HCT116 (cell line): Measurements from ENCODE around the gene HMGCLL1. TPM values are rescaled to one million over a fixed set of nuclear protein-coding genes. Genes with fewer than 3 reads are reported as not detected.
A peak's percentile ranks its signal among the peaks of the same experiment; 100 is the strongest.

ENCODE experiments used
- ATAC-seq: fragments of 200-7000 bp; cut with Tn5 transposase; 2 replicates; pipeline ENCODE4 v1.9.1; 2020; ENCODE audit warnings: mild to moderate bottlenecking, moderate library complexity
- BruUV-seq: library from RNA; stranded (reverse); fragments of 400-500 nt; replicated peaks from 2 replicates; lab custom pipeline; 2021; lab: Mats Ljungman, UMichigan
- CTCF ChIA-PET: fragments of 300-600 bp; sonication (Branson Sonifier 250); formaldehyde crosslinking; loops from one replicate; lab custom pipeline; 2021; ENCODE audit warnings: antibody characterized with exemption; lab: Charles Lee
- POLR2A ChIA-PET: fragments of 300-600, 350-600 bp; sonication (Branson Sonifier 250); formaldehyde crosslinking; loops from one replicate; lab custom pipeline; 2021; ENCODE audit warnings: antibody characterized with exemption; lab: Charles Lee
- RAD21 ChIA-PET, 2 experiments: fragments of 300-600 bp; sonication (Branson Sonifier 250); formaldehyde crosslinking; loops; one replicate each; lab custom pipeline; 2023; ENCODE audit warnings: low total read pairs in 2 of 2; ENCODE audit not compliant: uncharacterized antibody in 2 of 2, unreplicated experiment in 2 of 2, low non-redundant PET in 1 of 2; lab: Charles Lee
- DNase-seq: peaks from one replicate; pipeline ENCODE4 v3.0.0-alpha.2; 2010; ENCODE audit warnings: low read depth, low spot score
- H2AFZ ChIP-seq: fragments of 200-600 bp; shearing (Covaris generic), sonication (generic); 2 replicates; pipeline ENCODE4 v1.6.1; 2017; ENCODE audit warnings: low read depth, mixed run types, mixed read lengths, antibody characterized with exemption, low read length; ENCODE audit not compliant: poor library complexity, severe bottlenecking
- H3K27ac ChIP-seq: 2 replicates; pipeline ENCODE4 v1.5.1; 2012; ENCODE audit warnings: low read depth, low read length
- H3K27me3 ChIP-seq: fragments of 200-600 bp; sonication (generic); 2 replicates; pipeline ENCODE4 v1.6.1; 2016; ENCODE audit warnings: mixed run types, low read length, mixed read lengths; ENCODE audit not compliant: insufficient read depth
- H3K36me3 ChIP-seq, 2 experiments: fragments of 200-500 bp in 1 of 2; fragments of 200-600 bp in 1 of 2; sonication (Bioruptor generic) in 1 of 2; sonication (generic) in 1 of 2; 2 replicates each; pipeline versions ENCODE4 v1.5.1 to v1.6.1; 2014 to 2016; ENCODE audit warnings: low read length in 2 of 2, inconsistent platforms in 1 of 2, mixed read lengths in 1 of 2, mixed run types in 1 of 2; ENCODE audit not compliant: insufficient read depth in 2 of 2, control insufficient read depth in 1 of 2
- H3K4me1 ChIP-seq, 2 experiments: fragments of 200-600 bp in 1 of 2; sonication (generic) in 1 of 2; 2 replicates each; pipeline versions ENCODE4 v1.5.1 to v1.6.1; 2012 to 2017; ENCODE audit warnings: low read length in 2 of 2, inconsistent platforms in 1 of 2, mild to moderate bottlenecking in 1 of 2, mixed read lengths in 1 of 2, mixed run types in 1 of 2, moderate library complexity in 1 of 2; ENCODE audit not compliant: insufficient read depth in 2 of 2, control insufficient read depth in 1 of 2
- H3K4me2 ChIP-seq: fragments of 200-600 bp; sonication (generic); 2 replicates; pipeline ENCODE4 v1.6.1; 2017; ENCODE audit warnings: mixed run types, low read length, mixed read lengths
- H3K4me3 ChIP-seq, 2 experiments: fragments of 200-600 bp in 1 of 2; sonication (generic) in 1 of 2; replicated peaks in 1 of 2; 2 replicates each; pipeline ENCODE4 v1.5.1; 2011 to 2016; ENCODE audit warnings: low read length in 2 of 2, control low read depth in 1 of 2, low read depth in 1 of 2, mild to moderate bottlenecking in 1 of 2, mixed read lengths in 1 of 2, mixed run types in 1 of 2
- H3K79me2 ChIP-seq: fragments of 200-600 bp; sonication (generic); 2 replicates; pipeline ENCODE4 v1.6.1; 2017; ENCODE audit warnings: mild to moderate bottlenecking, mixed run types, low read length, moderate library complexity, mixed read lengths; ENCODE audit not compliant: insufficient read depth
- H3K9ac ChIP-seq: fragments of 200-600 bp; sonication (generic); 2 replicates; pipeline ENCODE4 v1.6.1; 2016; ENCODE audit warnings: low read length, mixed read lengths
- H3K9me2 ChIP-seq: fragments of 200-600 bp; sonication (generic), shearing (Covaris generic); 2 replicates; pipeline ENCODE4 v1.6.1; 2017; ENCODE audit warnings: mixed run types, mild to moderate bottlenecking, moderate library complexity; ENCODE audit not compliant: insufficient read depth
- H3K9me3 ChIP-seq, 2 experiments: fragments of 200-500 bp in 1 of 2; fragments of 200-600 bp in 1 of 2; sonication (Bioruptor generic) in 1 of 2; sonication (generic) in 1 of 2; 2 replicates each; pipeline ENCODE4 v1.6.1; 2014 to 2017; ENCODE audit warnings: low read length in 2 of 2, mixed read lengths in 2 of 2, inconsistent platforms in 1 of 2, low read depth in 1 of 2, mild to moderate bottlenecking in 1 of 2, mixed run types in 1 of 2, moderate library complexity in 1 of 2; ENCODE audit not compliant: control insufficient read depth in 1 of 2, insufficient read depth in 1 of 2
- H4K20me1 ChIP-seq: fragments of 200-600 bp; sonication (generic), shearing (Covaris generic); 2 replicates; pipeline ENCODE4 v1.6.1; 2017; ENCODE audit warnings: mixed run types, mild to moderate bottlenecking, moderate library complexity; ENCODE audit not compliant: insufficient read depth
- CBX3 ChIP-seq: IDR thresholded peaks from 2 replicates; pipeline ENCODE4 v1.6.1; 2012; ENCODE audit warnings: low read depth
- CTCF ChIP-seq, 3 experiments: fragments of 200-600 bp in 1 of 3; sonication (generic) in 1 of 3; IDR thresholded peaks in 2 of 3; conservative IDR thresholded peaks in 1 of 3; 2 replicates each; pipeline ENCODE4 v1.5.1; 2012 to 2017; ENCODE audit warnings: low read depth in 2 of 3, low read length in 2 of 3, antibody characterized with exemption in 1 of 3, borderline replicate concordance in 1 of 3, control low read depth in 1 of 3, mild to moderate bottlenecking in 1 of 3, mixed read lengths in 1 of 3, mixed run types in 1 of 3, moderate library complexity in 1 of 3; ENCODE audit not compliant: insufficient read depth in 1 of 3
- EGR1 ChIP-seq: IDR thresholded peaks from 2 replicates; pipeline ENCODE4 v1.6.1; 2012; ENCODE audit warnings: low read depth
- ELF1 ChIP-seq: IDR thresholded peaks from 2 replicates; pipeline ENCODE4 v1.6.1; 2012; ENCODE audit warnings: low read depth, borderline replicate concordance
- EZH2 ChIP-seq: fragments of 200-600 bp; sonication (generic); IDR thresholded peaks from 2 replicates; pipeline ENCODE4 v1.6.1; 2017; ENCODE audit warnings: antibody characterized with exemption, mixed run types
- EZH2phosphoT487 ChIP-seq: fragments of 200-600 bp; IDR thresholded peaks from 2 replicates; pipeline ENCODE4 v1.6.1; 2018; ENCODE audit warnings: antibody characterized with exemption, borderline replicate concordance
- FOSL1 ChIP-seq: IDR thresholded peaks from 2 replicates; pipeline ENCODE4 v1.6.1; 2012; ENCODE audit warnings: low read depth
- JUND ChIP-seq: IDR thresholded peaks from 2 replicates; pipeline ENCODE4 v1.6.1; 2012
- POLR2A ChIP-seq: IDR thresholded peaks from 2 replicates; pipeline ENCODE4 v1.7.0; 2011; ENCODE audit warnings: borderline replicate concordance; ENCODE audit not compliant: insufficient read depth, insufficient read length; ENCODE audit errors: extremely low read depth
- POLR2AphosphoS5 ChIP-seq: IDR thresholded peaks from 2 replicates; pipeline ENCODE4 v1.6.1; 2011; ENCODE audit warnings: mild to moderate bottlenecking, low read depth, low read length, moderate library complexity
- RAD21 ChIP-seq: IDR thresholded peaks from 2 replicates; pipeline ENCODE4 v1.6.1; 2012; ENCODE audit warnings: low read depth, mild to moderate bottlenecking
- SIN3A ChIP-seq: IDR thresholded peaks from 2 replicates; pipeline ENCODE4 v1.6.1; 2012; ENCODE audit warnings: low read depth
- SP1 ChIP-seq: IDR thresholded peaks from 2 replicates; pipeline ENCODE4 v1.6.1; 2012; ENCODE audit warnings: low read depth
- SRF ChIP-seq: IDR thresholded peaks from 2 replicates; pipeline ENCODE4 v1.6.1; 2012; ENCODE audit warnings: low read depth
- YY1 ChIP-seq: IDR thresholded peaks from 2 replicates; pipeline ENCODE4 v1.6.1; 2011; ENCODE audit warnings: low read length, low read depth, moderate library complexity, mild to moderate bottlenecking; ENCODE audit not compliant: insufficient replicate concordance; ENCODE audit errors: extremely low read depth
- ZFX ChIP-seq: fragments of 450-650 bp; IDR thresholded peaks from 2 replicates; pipeline ENCODE4 v1.6.1; 2017
- ZNF274 ChIP-seq: fragments of 200-500 bp; sonication (Bioruptor generic); IDR thresholded peaks from 2 replicates; pipeline ENCODE4 v1.6.1; 2014; ENCODE audit warnings: mild to moderate bottlenecking, low read depth, low read length, inconsistent platforms
- intact Hi-C: fragments of 100-400 bp; cut with micrococcal nuclease; formaldehyde crosslinking; loops from 2 replicates; pipeline ENCODE4 v1.10.0; 2022
- total RNA-seq: library from RNA; stranded (reverse); gene quantifications from one replicate; pipeline ENCODE4 v1.2.1, GENCODE V29; 2021; ENCODE audit not compliant: unreplicated experiment
- TF ChIP-seq, protein P1 (sequence below): IDR thresholded peaks from 2 replicates; pipeline ENCODE4 v1.6.1; 2012; ENCODE audit warnings: low read depth
- TF ChIP-seq, protein P2 (sequence below): IDR thresholded peaks from 2 replicates; pipeline ENCODE4 v1.6.1; 2011; ENCODE audit warnings: mild to moderate bottlenecking, low read length, moderate library complexity; ENCODE audit not compliant: insufficient replicate concordance; ENCODE audit errors: extremely low read depth
- TF ChIP-seq, protein P3 (sequence below): IDR thresholded peaks from 2 replicates; pipeline ENCODE4 v1.6.1; 2012

The HMGCLL1 gene
- total RNA-seq, 1 experiment from 2014 or later, result not detected

DNA sequence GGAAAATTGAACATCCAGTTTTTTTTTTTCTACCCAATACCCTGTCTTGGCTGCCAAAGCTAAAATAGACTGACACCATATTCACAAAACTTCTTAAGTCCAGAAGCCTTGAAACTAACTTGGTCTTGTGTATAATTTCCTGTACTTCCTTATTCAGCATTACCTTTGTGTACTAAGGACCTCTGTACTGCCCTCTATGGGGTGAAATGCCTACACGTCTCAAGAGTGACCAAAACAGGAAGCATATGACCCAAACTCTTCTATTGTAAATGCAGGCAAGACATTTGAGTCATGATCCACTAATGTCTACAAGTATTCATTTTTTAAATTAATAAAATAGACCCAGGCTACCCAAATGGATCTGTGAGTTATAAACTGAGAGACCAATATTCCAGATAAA is 50.4 kb downstream of the HMGCLL1 start:
- no peak overlapping the region for H3K4me3 ChIP-seq
- intact Hi-C loops, result no loop called here
- no peak overlapping the region for H3K9ac ChIP-seq
- BruUV-seq, result no TSS peak
- H3K36me3 ChIP-seq, result no peaks in the 10 kb centered on the region
- DNase-seq, result peak; percentile 51
- H4K20me1 ChIP-seq, result no peaks in the 10 kb centered on the region
- no peaks in the 10 kb centered on the region for H3K79me2 ChIP-seq
- RAD21 ChIA-PET, result no interaction called here
- ATAC-seq, result peak; percentile 98
- H3K4me2 ChIP-seq, result no peak overlapping the region
- TF ChIP-seq CBX3 (peak; percentile 31; the same call in 1 of the 2 replicates), SRF (0 out of 2 replicates have a peak, but pooled peaks have one; percentile 48), POLR2A (no peak), JUND (no peak), YY1 (no peak), EGR1 (no peak), ZFX (no peak), RAD21 (peak; percentile 20; the same call in 1 of the 2 replicates), SP1 (no peak), ELF1 (peak; percentile 32; the same call in 1 of the 2 replicates), EZH2phosphoT487 (no peak), POLR2AphosphoS5 (no peak), CTCF (IDR thresholded peaks at IDR 0.05 in 2 of 3, conservative IDR thresholded peaks at IDR 0.05 in 1 of 3; ENCODE audit: borderline replicate concordance in 1 of 3, insufficient read depth in 1 of 3, low read depth in 2 of 3, low read length in 2 of 3) (peak; percentile 21 to 66 (median 65); a peak in 5 of 6 replicates), EZH2 (no peak), FOSL1 (no peak), ZNF274 (no peak), SIN3A (no peak)
- TF ChIP-seq, protein P1, sequence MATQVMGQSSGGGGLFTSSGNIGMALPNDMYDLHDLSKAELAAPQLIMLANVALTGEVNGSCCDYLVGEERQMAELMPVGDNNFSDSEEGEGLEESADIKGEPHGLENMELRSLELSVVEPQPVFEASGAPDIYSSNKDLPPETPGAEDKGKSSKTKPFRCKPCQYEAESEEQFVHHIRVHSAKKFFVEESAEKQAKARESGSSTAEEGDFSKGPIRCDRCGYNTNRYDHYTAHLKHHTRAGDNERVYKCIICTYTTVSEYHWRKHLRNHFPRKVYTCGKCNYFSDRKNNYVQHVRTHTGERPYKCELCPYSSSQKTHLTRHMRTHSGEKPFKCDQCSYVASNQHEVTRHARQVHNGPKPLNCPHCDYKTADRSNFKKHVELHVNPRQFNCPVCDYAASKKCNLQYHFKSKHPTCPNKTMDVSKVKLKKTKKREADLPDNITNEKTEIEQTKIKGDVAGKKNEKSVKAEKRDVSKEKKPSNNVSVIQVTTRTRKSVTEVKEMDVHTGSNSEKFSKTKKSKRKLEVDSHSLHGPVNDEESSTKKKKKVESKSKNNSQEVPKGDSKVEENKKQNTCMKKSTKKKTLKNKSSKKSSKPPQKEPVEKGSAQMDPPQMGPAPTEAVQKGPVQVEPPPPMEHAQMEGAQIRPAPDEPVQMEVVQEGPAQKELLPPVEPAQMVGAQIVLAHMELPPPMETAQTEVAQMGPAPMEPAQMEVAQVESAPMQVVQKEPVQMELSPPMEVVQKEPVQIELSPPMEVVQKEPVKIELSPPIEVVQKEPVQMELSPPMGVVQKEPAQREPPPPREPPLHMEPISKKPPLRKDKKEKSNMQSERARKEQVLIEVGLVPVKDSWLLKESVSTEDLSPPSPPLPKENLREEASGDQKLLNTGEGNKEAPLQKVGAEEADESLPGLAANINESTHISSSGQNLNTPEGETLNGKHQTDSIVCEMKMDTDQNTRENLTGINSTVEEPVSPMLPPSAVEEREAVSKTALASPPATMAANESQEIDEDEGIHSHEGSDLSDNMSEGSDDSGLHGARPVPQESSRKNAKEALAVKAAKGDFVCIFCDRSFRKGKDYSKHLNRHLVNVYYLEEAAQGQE, result no peak
- TF ChIP-seq, protein P2, sequence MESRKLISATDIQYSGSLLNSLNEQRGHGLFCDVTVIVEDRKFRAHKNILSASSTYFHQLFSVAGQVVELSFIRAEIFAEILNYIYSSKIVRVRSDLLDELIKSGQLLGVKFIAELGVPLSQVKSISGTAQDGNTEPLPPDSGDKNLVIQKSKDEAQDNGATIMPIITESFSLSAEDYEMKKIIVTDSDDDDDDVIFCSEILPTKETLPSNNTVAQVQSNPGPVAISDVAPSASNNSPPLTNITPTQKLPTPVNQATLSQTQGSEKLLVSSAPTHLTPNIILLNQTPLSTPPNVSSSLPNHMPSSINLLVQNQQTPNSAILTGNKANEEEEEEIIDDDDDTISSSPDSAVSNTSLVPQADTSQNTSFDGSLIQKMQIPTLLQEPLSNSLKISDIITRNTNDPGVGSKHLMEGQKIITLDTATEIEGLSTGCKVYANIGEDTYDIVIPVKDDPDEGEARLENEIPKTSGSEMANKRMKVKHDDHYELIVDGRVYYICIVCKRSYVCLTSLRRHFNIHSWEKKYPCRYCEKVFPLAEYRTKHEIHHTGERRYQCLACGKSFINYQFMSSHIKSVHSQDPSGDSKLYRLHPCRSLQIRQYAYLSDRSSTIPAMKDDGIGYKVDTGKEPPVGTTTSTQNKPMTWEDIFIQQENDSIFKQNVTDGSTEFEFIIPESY, result no peak
- TF ChIP-seq, protein P3, sequence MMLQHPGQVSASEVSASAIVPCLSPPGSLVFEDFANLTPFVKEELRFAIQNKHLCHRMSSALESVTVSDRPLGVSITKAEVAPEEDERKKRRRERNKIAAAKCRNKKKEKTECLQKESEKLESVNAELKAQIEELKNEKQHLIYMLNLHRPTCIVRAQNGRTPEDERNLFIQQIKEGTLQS, result no peak
- no peaks in the 10 kb centered on the region for H3K9me3 ChIP-seq
- H3K27me3 ChIP-seq, result no peaks in the 10 kb centered on the region
- POLR2A ChIA-PET, result no interaction called here
- CTCF ChIA-PET, result interaction anchor here (0.9 to 1.3 kb wide), 2 partner anchors 8 to 12 kb away, joined by 3 read pairs; no protein-coding TSS in a partner anchor
- no peaks in the 10 kb centered on the region for H3K4me1 ChIP-seq
- no peaks in the 10 kb centered on the region for H3K9me2 ChIP-seq
- peak overlapping the region; percentile 1 for H2AFZ ChIP-seq
- H3K27ac ChIP-seq, result no peak overlapping the region
